Measurements from ENCODE around the gene LRIT2. TPM values are rescaled to one million over a fixed set of nuclear protein-coding genes. Genes with fewer than 3 reads are reported as not detected.
"Not testable (repeated sequence)": the region's sequence is repeated elsewhere in the genome, so short reads cannot be mapped to it uniquely, and the experiment has no call there.

Gene LRIT2
- total RNA-seq, 1 donor from 2014 or later = not detected

- H3K4me3 ChIP-seq (ENCODE audit: low read depth, low read length) = no peak overlapping the region
- no peak for DNase-seq (ENCODE audit: low read depth)
- no peak for TF ChIP-seq CTCF (conservative IDR thresholded peaks at IDR 0.05; ENCODE audit: low read depth, low read length)
Observed at GRCh38 chr10:84190621-84191020, 34.7 kb downstream of the LRIT2 start.

GRCh38 chr10:84188815-84189214 is 36.5 kb downstream of the LRIT2 start:
- no peak overlapping the region for H3K4me3 ChIP-seq (ENCODE audit: low read depth, low read length)
- no peak for DNase-seq (ENCODE audit: low read depth)
- no peak for TF ChIP-seq CTCF (conservative IDR thresholded peaks at IDR 0.05; ENCODE audit: low read depth, low read length)

- no peak overlapping the region for H3K4me3 ChIP-seq (ENCODE audit: low read depth, low read length)
- no peak for DNase-seq (ENCODE audit: low read depth)
- no peak for TF ChIP-seq CTCF (conservative IDR thresholded peaks at IDR 0.05; ENCODE audit: low read depth, low read length)
Observed at GRCh38 chr10:84185526-84186175, 39.7 kb downstream of the LRIT2 start.

- TF ChIP-seq CTCF (conservative IDR thresholded peaks at IDR 0.05; ENCODE audit: low read depth, low read length) = no peak
- DNase-seq (ENCODE audit: low read depth) = no peak
- no peak overlapping the region for H3K4me3 ChIP-seq (ENCODE audit: low read depth, low read length)
Observed at GRCh38 chr10:84184517-84184916, 40.8 kb downstream of the LRIT2 start.

- DNase-seq (ENCODE audit: low read depth) = no peak
- TF ChIP-seq CTCF (conservative IDR thresholded peaks at IDR 0.05; ENCODE audit: low read depth, low read length) = no peak
- H3K4me3 ChIP-seq (ENCODE audit: low read depth, low read length) = no peak overlapping the region
Observed at GRCh38 chr10:84181631-84182030, 43.7 kb downstream of the LRIT2 start.

- not testable (repeated sequence) for DNase-seq (ENCODE audit: low read depth)
Observed at GRCh38 chr10:84180386-84180785, 45.0 kb downstream of the LRIT2 start.

GRCh38 chr10:84179059-84179710 is 46.2 kb downstream of the LRIT2 start:
- peak; percentile 96 for DNase-seq (ENCODE audit: low read depth)
- H3K4me3 ChIP-seq (ENCODE audit: low read depth, low read length) = no peak overlapping the region
- TF ChIP-seq CTCF (conservative IDR thresholded peaks at IDR 0.05; ENCODE audit: low read depth, low read length) = no peak

More at GRCh38 chr10:84180386-84180785, 45.0 kb downstream of the LRIT2 start:
- H3K4me3 ChIP-seq (ENCODE audit: low read depth, low read length) = not testable (repeated sequence)
